Glomerular visceral epithelial cell (primary cell): Measurements from ENCODE around the gene BPIFB6.

Experiments
- DNase-seq: peaks from one replicate; pipeline ENCODE4 v3.0.0-alpha.2; 2016; ENCODE audit errors: extremely low spot score

Gene BPIFB6

DNA sequence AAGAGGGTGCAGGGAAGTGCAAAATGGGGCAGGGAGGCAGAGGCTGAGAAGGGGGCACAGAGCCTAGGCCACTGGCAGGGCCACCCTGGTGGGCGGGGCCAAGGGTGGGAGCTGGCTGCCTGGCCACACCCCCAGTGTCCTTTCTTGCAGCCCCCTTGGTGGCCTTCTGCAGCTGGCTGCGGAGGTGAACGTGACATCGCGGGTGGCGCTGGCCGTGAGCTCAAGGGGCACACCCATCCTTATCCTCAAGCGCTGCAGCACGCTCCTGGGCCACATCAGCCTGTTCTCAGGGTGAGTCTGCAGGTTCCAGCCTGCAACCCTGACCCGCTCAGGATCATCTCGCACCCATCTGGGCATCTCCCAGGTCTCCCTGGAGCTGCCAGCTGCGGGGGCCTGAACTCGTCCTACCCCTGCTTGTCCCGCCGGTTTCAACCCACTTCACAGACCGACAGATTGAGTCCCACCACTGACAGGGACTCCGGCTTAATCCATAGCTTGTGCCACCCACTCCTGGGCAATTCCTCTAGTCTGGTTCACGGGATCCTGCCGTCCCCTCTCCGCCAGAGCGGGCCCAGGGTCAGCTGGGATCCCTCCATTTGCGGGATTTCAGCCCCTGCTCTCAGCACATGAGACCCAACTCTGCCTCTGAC, 28.4 kb downstream of the BPIFB6 start:
- no peak for DNase-seq

DNA sequence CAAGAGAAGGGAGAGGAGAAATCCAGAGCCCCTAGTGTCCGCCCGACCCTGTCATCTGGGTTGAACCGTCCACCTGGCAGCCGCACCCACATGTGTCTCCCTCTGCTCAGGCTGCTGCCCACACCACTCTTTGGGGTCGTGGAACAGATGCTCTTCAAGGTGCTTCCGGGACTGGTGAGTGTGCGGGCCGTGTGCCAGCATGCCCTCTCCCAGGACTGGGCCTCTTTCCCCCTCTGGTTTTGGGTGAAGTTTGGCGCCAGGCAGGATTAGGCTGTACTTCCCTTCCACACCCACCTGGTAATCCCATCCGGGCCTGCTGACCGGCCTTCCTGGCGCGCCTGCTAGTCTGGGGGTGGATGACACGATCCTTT, 30.2 kb downstream of the BPIFB6 start:
- no peak for DNase-seq

DNA sequence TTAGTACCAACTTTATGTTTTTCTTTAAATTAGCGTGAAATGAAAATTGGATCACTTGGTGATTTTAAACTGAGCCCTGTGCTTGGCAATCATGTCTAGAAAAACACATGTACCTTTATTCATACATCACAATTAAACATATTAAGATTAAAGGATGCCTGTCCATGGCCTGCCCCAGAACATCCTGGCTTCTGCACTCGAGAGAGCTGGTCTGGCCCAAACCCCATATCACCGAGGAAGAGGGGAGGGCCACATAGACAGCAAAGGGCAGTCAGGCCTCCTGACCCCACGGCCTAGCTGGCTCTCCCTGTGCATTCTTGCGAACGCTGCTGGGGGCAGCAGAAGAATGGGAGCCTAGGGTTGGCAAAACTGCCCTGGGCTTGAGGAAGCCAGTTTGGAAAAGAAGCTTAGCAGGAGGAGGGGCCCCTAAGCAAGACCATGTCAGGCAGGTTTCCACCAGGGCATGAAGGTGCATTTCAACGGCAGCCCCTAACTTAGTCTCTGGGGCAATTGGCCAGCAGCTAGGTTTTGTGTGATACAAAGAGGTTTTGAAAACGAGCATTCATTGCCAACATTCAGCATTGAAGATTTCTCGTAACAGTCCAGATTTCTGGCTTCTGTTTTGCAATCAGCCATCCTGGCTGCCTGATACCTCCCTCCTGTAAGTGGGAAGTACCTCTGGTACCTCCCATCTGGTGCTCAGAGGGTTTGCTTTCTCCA, 30.8 kb downstream of the BPIFB6 start:
- DNase-seq: no peak

DNA sequence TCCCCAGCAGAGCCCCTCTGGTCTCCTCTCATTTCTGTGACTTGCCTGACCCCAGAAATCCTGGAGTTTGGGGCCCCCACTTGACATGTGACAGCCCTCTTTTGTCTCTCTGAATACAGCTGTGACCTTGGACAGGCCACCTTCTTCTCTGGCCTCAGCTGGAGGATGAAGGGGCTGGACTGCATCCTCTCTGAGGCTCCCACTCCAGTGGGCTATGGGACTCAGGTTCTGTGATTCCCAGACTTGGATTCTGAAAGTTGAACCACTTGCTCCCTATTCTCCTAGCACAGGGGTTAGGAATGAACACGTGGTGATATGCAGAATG, 31.3 kb downstream of the BPIFB6 start:
- DNase-seq: no peak

DNA sequence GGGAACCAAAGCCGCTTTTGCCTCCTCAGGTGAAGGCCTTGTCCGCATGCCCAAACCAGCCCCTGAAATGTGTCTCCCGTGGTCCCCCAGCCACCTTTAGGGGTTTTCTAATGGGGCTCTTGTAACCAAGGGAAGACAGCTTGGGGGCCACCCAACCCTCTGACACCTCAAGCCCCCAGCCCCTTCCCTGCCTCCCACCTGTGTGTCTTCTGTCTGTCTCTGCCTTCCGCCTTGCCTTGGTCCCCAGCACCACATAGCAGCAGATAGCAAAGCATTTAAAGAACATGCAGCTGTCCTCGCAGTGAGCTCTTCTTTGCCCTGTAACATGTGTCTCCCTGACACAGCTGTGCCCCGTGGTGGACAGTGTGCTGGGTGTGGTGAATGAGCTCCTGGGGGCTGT, 31.8 kb downstream of the BPIFB6 start:
- no peak for DNase-seq

DNA sequence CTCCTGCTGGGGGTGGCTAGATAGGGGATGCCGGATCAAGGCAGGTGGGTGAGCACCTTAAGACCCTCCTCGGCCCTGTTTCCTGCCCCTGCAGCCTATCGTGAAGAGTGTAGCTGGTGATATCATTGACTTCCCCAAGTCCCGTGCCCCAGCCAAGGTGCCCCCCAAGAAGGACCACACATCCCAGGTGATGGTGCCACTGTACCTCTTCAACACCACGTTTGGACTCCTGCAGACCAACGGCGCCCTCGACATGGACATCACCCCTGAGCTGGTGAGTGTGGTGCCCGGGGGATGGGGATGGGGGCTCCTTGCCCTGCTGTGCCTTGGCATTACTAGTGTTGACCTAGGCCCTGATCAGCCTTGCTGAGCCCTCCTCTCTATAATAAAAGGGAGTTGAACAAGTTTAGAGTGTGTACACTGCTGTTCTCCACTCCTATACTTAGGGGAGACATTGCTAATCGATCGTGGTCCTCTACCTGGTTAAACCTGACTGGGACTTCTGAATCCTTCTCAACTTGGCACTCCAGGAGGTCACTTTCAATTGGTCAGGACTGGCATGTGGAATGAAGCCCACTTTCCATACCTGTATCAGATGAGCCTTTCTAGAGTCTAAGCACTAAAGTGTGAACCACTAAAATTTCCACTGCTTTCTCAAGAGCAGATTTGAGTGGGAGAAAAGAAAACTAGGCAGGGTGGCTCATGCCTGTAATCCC, 33.3 kb downstream of the BPIFB6 start:
- DNase-seq: no peak

DNA sequence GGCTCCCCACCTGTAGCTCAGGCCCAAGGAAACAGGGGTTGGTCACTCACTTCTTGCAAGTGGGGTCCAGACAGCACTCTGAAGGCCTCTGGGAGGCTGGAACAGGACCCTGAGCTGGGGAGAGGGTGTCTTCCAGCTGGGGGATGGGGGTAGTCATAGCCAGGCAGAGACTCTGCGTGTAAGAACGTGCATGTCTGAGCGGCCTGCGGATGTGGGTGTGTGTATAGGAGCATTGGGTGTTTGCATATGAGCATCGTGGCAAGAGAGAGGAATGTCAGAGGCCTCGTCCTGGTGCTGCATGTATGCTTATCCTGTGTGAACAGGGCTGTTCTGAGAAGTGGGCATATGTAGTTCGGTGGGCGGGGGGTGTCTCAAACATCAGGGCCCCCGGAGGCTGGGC, 34.3 kb downstream of the BPIFB6 start:
- DNase-seq: no peak

DNA sequence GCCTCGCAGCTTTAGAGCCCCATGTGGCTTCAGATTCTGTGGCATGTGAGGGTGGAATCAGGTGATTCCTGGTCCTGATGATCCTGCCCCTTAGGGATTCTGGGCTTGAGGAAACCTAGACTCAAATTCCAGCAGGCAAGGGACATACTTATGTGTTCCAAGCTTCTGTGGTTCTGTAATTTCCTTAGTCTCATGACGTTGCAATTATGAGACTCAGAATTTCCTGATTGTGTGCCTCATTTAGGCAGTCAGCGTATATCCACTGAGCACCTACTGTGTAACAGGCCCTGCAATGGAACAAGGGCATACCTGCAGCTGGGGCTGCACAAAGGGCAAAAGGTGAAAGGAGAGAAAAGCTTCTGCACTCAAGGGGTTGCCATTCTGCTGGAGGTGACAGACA, 36.4 kb downstream of the BPIFB6 start:
- no peak for DNase-seq

DNA sequence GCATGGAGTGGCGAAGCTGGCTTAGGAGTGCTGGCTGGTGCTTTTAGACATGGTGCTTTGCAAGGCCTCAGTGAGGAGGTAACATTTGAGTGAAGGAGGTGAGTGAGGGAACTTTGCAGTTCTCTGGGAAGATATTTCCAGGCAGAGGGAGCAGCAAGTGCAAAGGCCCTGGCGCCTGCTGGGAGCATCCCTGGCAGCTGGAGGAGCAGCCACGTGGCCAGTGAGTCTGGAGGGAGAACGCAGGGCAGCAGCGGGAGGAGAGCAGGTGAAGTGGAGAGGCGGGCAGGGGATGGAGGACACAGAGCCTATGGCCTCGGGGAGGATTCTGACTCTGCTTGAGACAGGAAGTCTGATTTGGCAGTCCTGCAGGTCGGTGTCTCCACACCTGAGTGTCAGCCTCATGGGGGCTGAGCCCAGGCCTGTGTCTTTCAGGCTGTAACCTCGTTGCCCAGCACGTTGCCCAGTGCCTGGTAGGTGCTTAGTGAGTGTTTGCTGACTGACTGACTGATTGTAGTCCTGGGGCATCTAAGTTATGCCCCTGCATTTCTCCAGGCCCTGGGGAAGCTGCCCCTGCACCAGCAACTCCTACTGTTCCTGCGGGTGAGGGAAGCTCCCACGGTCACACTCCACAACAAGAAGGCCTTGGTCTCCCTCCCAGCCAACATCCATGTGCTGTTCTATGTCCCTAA, 36.9 kb downstream of the BPIFB6 start:
- DNase-seq: no peak

DNA sequence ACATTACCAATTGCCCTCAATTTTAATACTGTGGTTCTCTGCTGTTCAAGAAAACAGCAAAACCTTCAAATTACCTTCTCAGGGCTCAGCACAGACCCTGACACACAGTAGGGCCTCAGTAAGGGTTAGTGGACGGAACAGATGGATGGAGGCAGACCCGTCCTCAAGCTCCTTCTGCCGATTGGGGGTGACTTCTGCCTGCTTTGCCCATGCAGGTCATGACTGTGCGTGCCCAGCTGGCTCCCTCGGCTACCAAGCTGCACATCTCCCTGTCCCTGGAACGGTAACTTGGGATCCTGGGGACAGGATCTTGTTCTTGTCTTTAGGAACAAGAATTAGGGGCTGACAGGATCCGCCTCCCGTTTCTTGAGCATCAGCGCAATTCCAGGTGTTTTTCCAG, 38.2 kb downstream of the BPIFB6 start:
- DNase-seq: no peak

DNA sequence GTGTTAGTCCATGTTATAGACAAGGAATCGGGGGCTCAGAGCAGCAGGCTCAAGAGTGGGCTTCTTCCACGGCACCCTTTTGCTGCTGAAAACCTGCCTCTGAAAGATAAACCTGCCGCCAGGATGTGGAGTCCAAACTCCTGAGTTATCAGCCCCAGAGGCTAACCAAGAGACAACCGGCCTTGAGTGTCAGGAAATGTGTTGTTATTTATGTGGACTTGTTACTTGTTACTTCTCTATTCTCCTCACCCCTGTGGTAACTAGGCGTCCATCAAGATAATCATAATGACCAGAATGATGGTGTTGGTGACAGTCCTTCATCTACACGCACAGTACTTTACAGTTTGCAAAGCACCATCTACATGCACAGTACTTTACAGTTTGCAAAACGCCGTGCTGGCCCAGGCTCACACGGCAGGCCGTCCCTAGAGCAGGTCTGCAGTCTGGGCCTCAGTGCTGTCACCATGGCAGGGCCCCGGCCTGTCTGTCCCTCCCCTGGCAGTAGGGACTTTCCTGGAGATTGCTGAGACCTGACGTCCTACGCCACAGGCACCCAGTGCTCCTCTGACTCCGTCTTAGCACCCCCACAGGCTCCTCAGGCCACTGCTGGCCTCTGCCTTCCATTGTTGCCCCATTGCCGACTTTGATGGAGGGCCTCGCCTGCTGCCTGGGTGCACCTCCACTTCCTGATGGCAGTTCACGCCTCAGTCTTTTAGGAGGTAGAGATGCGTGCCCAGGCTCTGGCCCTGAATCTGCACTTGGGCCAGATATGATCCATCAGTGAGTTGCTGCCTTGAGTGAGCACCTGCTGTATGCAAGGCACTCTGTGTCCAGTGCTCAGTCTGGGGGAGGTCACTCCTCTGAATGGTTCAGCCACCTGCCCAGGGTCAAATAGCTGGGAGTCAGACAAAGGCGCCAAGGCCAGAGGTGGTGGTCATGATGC, 38.9 kb downstream of the BPIFB6 start:
- no peak for DNase-seq

DNA sequence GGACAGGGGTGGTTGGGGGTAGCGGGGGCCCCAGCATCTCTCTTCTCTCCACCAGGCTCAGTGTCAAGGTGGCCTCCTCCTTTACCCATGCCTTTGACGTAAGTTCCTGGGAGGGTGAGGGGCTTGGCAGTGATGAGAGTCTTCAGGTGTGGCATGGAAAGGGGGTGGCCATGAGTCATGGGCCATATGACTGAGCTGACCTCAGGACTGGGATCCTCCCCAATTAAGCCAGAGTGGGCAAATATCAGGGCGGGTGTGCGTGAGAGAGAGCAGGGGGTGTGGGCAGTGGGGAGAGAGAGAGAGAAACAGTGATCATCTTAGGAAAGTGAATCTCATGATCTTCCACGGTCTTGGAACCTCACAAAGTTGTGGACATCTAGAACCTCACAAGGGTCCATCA, 39.8 kb downstream of the BPIFB6 start:
- DNase-seq: no peak

DNA sequence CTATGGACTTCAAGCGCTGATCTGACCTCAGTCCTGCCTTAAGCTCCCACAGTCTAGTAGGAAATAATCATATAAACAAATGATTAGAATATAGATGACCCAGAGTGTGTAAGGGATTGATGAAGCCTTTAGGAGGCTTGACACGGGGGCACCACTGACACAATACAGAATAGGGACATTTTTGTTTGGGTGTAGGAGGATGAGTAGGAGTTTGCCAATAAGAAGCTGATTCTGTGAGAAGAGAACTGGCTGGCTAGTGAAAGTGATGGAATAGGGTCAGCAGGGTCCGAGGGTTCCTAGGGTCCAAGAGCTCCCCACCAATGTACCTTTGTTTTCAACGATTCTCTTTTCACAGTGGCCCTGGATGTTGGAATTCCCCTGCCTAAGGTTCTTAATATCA, 40.9 kb downstream of the BPIFB6 start:
- DNase-seq: no peak

DNA sequence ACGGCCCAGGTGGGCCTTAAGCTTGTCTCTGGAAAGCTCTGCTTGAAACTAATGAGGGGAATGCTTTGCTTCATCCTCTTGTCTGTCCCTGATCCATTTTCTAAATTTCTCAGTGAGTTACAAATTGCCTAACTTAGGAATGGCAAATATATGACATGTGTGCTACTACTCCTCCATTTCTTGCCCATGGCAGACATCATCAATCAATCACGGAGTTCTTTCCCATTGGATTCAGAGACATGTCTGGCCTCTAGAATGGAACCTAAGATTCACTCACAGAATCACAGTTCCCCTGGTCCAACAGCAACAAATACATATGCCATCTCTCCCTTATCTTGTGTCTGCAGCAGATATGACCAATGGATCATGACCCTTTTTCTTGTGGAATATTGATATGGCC, 41.4 kb downstream of the BPIFB6 start:
- no peak for DNase-seq

DNA sequence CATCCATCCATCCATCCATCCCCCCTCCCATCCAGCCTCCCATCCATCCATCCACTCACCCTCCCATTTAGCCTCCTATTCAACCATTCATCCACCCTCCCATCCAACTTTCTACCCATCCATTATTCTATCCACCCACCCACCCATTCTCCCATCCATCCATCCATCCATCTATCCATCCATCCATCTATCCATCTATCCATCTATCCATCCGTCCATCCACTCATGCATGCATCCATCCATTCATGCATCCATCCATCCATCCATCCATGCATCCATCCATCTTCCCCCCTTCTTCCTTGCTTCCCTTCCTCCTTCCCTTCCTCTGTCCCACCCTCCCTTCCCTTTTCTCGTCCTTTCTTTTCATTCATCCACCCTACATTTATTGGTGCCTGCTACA, 43.2 kb downstream of the BPIFB6 start:
- no peak for DNase-seq

DNA sequence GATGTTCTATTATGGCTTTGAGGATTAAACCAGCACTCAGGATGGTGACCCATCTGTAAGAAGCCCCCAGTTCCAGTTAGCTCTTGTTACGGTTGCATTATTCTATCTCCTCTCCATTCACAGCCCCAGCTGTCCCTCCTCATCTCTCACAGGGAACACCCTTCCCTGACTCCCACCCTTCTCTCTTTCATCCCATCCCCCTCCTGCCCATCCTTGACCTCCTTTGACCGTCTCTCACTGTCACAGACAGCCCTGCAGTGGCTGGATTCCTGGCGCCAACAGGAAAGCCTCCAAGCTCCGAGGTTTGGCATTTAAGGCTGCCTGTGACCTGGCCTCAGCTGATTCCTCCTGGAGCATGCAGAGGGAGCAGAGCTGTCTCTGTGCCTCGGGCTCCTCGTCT, 43.8 kb downstream of the BPIFB6 start:
- DNase-seq: no peak

DNA sequence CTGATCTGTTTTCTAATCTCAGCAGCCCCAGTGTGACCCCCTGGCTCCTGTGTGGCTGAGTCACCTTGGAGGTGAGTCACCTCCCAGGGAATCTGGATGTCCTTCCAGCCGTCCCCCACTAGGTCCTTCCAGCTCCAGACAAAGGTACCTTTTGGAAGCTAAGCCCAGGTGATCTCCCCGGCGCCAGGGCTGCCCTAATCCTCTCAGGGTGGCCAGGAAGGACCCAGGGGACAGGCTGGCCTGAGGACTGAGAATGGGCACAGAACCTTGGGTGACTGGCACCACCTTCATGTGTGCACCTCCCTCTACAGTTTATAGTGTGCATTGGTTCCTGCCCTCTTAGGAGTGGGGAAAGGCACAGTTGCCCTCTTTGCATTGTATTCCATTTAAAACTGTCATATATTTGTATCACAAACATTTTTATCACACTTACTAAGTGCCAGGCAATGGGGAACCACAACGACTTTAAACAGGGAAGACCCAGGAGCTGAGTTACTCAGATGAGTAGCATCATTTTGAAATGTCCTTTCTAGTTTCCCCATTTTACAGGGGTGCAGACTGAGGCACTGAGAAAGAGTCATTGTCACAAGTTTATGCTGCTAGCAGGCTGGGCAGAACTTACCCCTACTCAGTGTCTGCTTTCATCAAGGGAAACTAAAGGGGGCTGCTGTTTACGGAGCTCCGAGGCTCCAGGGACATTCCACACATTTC, 45.4 kb downstream of the BPIFB6 start:
- DNase-seq: no peak

DNA sequence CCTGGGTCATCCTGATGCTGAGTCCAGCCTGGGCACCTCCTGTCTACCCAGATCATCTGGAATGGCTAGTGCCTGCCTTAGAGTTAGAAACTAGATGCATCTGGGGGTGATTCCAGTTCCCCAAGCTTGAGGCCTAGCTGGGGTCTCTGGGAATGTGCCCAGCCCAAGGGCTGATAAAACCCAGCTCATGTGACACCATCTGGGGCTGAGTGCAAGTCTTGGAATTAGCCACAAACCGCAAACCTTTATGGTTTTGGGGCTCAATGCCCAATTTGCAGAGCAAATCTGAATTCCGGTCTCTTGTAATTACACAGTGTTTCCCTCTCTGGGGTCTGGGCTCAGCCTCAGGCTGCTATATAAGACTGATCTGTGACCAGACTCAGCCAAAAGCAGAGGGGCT, 47.8 kb downstream of the BPIFB6 start, which contains the start of gene BPIFB4:
Gene BPIFB4 (plus strand): TSS at position 385 of the 400 bp plus-strand sequence. CDS start 1,884 bp downstream, outside the sequence.
- no peak for DNase-seq

DNA sequence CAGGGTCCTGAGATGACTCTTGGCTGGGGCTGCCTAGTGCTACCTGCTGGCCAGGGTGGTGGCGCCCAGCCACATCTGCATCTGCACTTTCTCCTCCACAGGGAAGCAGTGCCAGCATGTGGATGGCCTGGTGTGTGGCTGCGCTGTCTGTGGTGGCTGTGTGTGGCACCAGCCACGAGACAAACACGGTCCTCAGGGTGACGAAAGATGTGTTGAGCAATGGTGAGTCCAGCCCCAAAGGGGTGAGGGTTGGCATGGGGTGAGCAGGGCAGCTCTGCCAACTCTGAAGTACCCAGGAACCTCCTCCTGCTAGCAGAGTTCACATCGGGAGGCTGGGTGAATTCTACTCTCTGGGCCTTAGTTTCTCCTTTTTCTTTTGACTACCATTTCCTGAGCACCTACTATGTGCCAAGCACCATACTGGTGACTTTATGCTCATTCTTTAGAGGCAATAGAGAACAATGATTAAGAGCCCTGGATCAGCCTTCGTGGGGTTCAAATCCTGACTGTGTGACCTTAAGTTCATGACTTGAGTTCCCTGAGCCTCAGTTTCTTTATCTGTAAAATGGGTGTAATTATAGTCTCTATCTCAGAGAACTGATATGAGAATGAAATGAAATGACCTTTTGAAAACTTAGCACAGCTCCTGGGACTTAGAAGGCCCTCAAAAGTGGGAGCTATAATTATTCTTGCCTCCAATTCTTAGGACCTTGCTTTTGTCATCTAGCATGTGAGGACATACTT, 50.1 kb downstream of the BPIFB6 start:
- DNase-seq: no peak

DNA sequence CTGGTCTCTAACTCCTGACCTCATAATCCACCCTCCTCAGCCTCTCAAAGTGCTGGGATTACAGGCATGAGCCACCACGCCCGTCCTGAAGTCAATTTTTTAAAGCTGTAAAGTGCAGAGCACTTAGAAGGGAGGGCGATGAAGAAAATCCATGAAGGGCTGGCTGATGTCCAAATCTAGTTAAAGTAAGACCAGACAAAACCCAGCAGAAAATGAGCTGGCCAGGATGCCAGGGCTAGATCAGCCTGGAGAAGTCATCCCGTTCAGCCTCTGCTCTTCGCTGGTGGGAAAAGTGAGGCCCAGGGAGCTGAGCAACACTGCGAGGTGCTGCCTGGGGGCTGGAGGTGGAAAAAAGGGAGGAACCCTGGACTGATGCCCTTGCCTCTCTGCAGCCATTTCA, 51.1 kb downstream of the BPIFB6 start:
- DNase-seq: no peak
